HepG2 (cell line): ENCODE data around the gene SETD5. TPM values are rescaled to one million over a fixed set of nuclear protein-coding genes. Genes with fewer than 3 reads are reported as not detected.

Experiments used
- HMG20B ChIP-seq: conservative IDR thresholded peaks from 2 replicates; pipeline ENCODE4 v1.6.1; 2016; ENCODE audit warnings: missing genetic modification reagents, missing compliant biosample characterization
- HNF1B ChIP-seq: sonication (generic); formaldehyde crosslinking; IDR thresholded peaks from 2 replicates; pipeline ENCODE4 v1.5.1; 2020; ENCODE audit warnings: mild to moderate bottlenecking, moderate library complexity, missing genetic modification reagents
- ISL2 ChIP-seq: sonication (generic); formaldehyde crosslinking; IDR thresholded peaks from 2 replicates; pipeline ENCODE4 v1.5.0; 2020; ENCODE audit warnings: missing genetic modification reagents
- KLF12 ChIP-seq: sonication (generic); formaldehyde crosslinking; IDR thresholded peaks from 2 replicates; pipeline ENCODE4 v1.4.0; 2020; ENCODE audit warnings: missing genetic modification reagents, borderline replicate concordance
- polyA plus RNA-seq, 8 experiments: library from polyadenylated mRNA; depleted of rRNA in 3 of 8; stranded (reverse) in 7 of 8; unstranded in 1 of 8; fragments of >200 nt; fragmentation: Illumina TruSeq in 4 of 8; extraction: Trizol in 4 of 8; gene quantifications; 2 replicates each; pipeline versions ENCODE4 v1.2.1 to v1.2.3, GENCODE V29; 2011 to 2016; ENCODE audit warnings: low read depth in 4 of 8, missing spikeins in 1 of 8, mixed read lengths in 1 of 8; ENCODE audit not compliant: insufficient read depth in 1 of 8
- total RNA-seq, 5 experiments: library from RNA; depleted of rRNA; stranded (reverse); fragments of >200 nt; fragmentation: Illumina TruSeq; extraction: Trizol; gene quantifications; 2 replicates each; pipeline ENCODE4 v1.2.3, GENCODE V29; 2016; ENCODE audit warnings: low read depth in 1 of 5
- TF ChIP-seq, protein P1 (sequence below), 2 experiments: IDR thresholded peaks; 2 replicates each; pipeline ENCODE4 v1.6.1; 2011 to 2012; ENCODE audit warnings: low read length in 2 of 2, borderline replicate concordance in 1 of 2, low read depth in 1 of 2, mild to moderate bottlenecking in 1 of 2, moderate library complexity in 1 of 2
- TF ChIP-seq, protein P2 (sequence below), 2 experiments: fragments of 450-650 bp in 1 of 2; sonication (generic) in 1 of 2; formaldehyde crosslinking in 1 of 2; IDR thresholded peaks; 2 replicates each; pipeline versions ENCODE4 v1.6.1 to v1.8.0; 2016 to 2022; ENCODE audit warnings: antibody characterized with exemption in 1 of 2, mild to moderate bottlenecking in 1 of 2, missing genetic modification reagents in 1 of 2
- TF ChIP-seq, protein P3 (sequence below): conservative IDR thresholded peaks from 2 replicates; pipeline ENCODE4 v1.6.1; 2018; ENCODE audit warnings: missing genetic modification reagents
- TF ChIP-seq, protein P4 (sequence below): sonication (generic); formaldehyde crosslinking; IDR thresholded peaks from 2 replicates; pipeline ENCODE4 v1.8.1; 2023; ENCODE audit warnings: mild to moderate bottlenecking, missing genetic modification reagents, borderline replicate concordance
- TF ChIP-seq, protein P5 (sequence below): sonication (generic); formaldehyde crosslinking; IDR thresholded peaks from 2 replicates; pipeline ENCODE4 v1.9.0; 2021; ENCODE audit warnings: missing genetic modification reagents, mild to moderate bottlenecking, borderline replicate concordance

Gene SETD5
- total and polyA plus RNA-seq, 2 of the 13 experiments (the other 11 are each of a cell fraction or from before 2014, with no cell fraction given), result 46.8 to 95.8 TPM

- TF ChIP-seq, protein P1, sequence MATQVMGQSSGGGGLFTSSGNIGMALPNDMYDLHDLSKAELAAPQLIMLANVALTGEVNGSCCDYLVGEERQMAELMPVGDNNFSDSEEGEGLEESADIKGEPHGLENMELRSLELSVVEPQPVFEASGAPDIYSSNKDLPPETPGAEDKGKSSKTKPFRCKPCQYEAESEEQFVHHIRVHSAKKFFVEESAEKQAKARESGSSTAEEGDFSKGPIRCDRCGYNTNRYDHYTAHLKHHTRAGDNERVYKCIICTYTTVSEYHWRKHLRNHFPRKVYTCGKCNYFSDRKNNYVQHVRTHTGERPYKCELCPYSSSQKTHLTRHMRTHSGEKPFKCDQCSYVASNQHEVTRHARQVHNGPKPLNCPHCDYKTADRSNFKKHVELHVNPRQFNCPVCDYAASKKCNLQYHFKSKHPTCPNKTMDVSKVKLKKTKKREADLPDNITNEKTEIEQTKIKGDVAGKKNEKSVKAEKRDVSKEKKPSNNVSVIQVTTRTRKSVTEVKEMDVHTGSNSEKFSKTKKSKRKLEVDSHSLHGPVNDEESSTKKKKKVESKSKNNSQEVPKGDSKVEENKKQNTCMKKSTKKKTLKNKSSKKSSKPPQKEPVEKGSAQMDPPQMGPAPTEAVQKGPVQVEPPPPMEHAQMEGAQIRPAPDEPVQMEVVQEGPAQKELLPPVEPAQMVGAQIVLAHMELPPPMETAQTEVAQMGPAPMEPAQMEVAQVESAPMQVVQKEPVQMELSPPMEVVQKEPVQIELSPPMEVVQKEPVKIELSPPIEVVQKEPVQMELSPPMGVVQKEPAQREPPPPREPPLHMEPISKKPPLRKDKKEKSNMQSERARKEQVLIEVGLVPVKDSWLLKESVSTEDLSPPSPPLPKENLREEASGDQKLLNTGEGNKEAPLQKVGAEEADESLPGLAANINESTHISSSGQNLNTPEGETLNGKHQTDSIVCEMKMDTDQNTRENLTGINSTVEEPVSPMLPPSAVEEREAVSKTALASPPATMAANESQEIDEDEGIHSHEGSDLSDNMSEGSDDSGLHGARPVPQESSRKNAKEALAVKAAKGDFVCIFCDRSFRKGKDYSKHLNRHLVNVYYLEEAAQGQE (IDR thresholded peaks at IDR 0.05; ENCODE audit: borderline replicate concordance in 1 of 2, low read depth in 1 of 2, low read length in 2 of 2), result peak in 1 of 2 experiments; percentile 58; a peak in 1 of 4 replicates
- TF ChIP-seq ISL2 (CRISPR knock-in tag) (no peak), HMG20B (CRISPR knock-in tag) (peak; percentile 56; the same call in 1 of the 2 replicates), HNF1B (CRISPR knock-in tag) (peak; percentile 81), KLF12 (CRISPR knock-in tag) (no peak; the same call in 1 of the 2 replicates)
- TF ChIP-seq, protein P2, sequence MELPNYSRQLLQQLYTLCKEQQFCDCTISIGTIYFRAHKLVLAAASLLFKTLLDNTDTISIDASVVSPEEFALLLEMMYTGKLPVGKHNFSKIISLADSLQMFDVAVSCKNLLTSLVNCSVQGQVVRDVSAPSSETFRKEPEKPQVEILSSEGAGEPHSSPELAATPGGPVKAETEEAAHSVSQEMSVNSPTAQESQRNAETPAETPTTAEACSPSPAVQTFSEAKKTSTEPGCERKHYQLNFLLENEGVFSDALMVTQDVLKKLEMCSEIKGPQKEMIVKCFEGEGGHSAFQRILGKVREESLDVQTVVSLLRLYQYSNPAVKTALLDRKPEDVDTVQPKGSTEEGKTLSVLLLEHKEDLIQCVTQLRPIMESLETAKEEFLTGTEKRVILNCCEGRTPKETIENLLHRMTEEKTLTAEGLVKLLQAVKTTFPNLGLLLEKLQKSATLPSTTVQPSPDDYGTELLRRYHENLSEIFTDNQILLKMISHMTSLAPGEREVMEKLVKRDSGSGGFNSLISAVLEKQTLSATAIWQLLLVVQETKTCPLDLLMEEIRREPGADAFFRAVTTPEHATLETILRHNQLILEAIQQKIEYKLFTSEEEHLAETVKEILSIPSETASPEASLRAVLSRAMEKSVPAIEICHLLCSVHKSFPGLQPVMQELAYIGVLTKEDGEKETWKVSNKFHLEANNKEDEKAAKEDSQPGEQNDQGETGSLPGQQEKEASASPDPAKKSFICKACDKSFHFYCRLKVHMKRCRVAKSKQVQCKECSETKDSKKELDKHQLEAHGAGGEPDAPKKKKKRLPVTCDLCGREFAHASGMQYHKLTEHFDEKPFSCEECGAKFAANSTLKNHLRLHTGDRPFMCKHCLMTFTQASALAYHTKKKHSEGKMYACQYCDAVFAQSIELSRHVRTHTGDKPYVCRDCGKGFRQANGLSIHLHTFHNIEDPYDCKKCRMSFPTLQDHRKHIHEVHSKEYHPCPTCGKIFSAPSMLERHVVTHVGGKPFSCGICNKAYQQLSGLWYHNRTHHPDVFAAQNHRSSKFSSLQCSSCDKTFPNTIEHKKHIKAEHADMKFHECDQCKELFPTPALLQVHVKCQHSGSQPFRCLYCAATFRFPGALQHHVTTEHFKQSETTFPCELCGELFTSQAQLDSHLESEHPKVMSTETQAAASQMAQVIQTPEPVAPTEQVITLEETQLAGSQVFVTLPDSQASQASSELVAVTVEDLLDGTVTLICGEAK (IDR thresholded peaks at IDR 0.05), result peak; percentile 89
- TF ChIP-seq, protein P2 (CRISPR knock-in tag; IDR thresholded peaks at IDR 0.05), result peak; percentile 87
- TF ChIP-seq, protein P3, sequence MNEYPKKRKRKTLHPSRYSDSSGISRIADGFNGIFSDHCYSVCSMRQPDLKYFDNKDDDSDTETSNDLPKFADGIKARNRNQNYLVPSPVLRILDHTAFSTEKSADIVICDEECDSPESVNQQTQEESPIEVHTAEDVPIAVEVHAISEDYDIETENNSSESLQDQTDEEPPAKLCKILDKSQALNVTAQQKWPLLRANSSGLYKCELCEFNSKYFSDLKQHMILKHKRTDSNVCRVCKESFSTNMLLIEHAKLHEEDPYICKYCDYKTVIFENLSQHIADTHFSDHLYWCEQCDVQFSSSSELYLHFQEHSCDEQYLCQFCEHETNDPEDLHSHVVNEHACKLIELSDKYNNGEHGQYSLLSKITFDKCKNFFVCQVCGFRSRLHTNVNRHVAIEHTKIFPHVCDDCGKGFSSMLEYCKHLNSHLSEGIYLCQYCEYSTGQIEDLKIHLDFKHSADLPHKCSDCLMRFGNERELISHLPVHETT, result peak; percentile 46; the same call in 1 of the 2 replicates
- TF ChIP-seq, protein P4, sequence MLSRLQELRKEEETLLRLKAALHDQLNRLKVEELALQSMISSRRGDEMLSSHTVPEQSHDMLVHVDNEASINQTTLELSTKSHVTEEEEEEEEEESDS (CRISPR knock-in tag), result no peak
- TF ChIP-seq, protein P5, sequence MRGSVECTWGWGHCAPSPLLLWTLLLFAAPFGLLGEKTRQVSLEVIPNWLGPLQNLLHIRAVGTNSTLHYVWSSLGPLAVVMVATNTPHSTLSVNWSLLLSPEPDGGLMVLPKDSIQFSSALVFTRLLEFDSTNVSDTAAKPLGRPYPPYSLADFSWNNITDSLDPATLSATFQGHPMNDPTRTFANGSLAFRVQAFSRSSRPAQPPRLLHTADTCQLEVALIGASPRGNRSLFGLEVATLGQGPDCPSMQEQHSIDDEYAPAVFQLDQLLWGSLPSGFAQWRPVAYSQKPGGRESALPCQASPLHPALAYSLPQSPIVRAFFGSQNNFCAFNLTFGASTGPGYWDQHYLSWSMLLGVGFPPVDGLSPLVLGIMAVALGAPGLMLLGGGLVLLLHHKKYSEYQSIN, result no peak
Observed at GRCh38 chr3:9362731-9363530, 34.5 kb upstream of the SETD5 start, which contains the start of gene THUMPD3 (continued).
